Neural cell (in vitro differentiated cells): ENCODE data around the gene NUDT1.

Experiments
- CTCF ChIP-seq: fragments of 450-650 bp; IDR thresholded peaks from 2 replicates; pipeline ENCODE4 v1.5.1; 2014; ENCODE audit warnings: antibody characterized with exemption, mild to moderate bottlenecking, moderate library complexity; ENCODE audit not compliant: poor library complexity, severe bottlenecking
- EP300 ChIP-seq: fragments of 450-650 bp; conservative IDR thresholded peaks from 2 replicates; pipeline ENCODE4 v1.6.1; 2014; ENCODE audit warnings: antibody characterized with exemption, mild to moderate bottlenecking, moderate library complexity; ENCODE audit not compliant: poor library complexity, severe bottlenecking
- EZH2 ChIP-seq: fragments of 200-600, 300-800 bp; shearing (Covaris generic), sonication (generic); IDR thresholded peaks from 2 replicates; pipeline ENCODE4 v1.6.1; 2014; ENCODE audit warnings: antibody characterized with exemption, low read length, borderline replicate concordance, mild to moderate bottlenecking; ENCODE audit not compliant: insufficient read depth, poor library complexity, severe bottlenecking
- MXI1 ChIP-seq: fragments of 450-650 bp; conservative IDR thresholded peaks from 2 replicates; pipeline ENCODE4 v1.6.1; 2014; ENCODE audit warnings: antibody characterized with exemption, mild to moderate bottlenecking; ENCODE audit not compliant: poor library complexity, severe bottlenecking
- POLR2AphosphoS5 ChIP-seq: IDR thresholded peaks from 2 replicates; pipeline ENCODE4 v1.6.1; 2012
- RAD21 ChIP-seq: fragments of 450-650 bp; conservative IDR thresholded peaks from 2 replicates; pipeline ENCODE4 v1.6.1; 2014; ENCODE audit warnings: antibody characterized with exemption, mild to moderate bottlenecking, moderate library complexity
- SMC3 ChIP-seq: fragments of 450-650 bp; conservative IDR thresholded peaks from 2 replicates; pipeline ENCODE4 v1.6.1; 2014; ENCODE audit warnings: antibody characterized with exemption, mild to moderate bottlenecking, moderate library complexity; ENCODE audit not compliant: poor library complexity

DNA sequence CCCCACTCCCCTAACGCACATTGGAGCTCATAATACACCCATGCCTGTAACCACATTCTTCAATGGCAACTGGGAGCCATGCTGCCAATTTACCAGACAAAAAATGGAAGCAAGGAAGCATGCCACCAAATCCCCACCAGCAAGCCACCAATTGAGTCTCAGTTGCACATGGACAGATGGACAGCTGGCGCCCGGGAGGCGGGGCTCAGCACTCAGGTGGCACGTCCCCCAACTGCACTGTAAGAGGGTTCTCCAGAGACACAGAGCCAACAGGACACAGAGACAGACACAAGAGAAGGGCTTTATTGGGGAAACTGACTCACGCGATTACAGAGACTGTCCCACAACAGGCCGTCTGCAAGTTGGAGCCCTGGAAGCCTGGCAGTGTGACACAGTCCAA is 11.8 kb upstream of the NUDT1 start:
- TF ChIP-seq CTCF (no peak), MXI1 (no peak), SMC3 (no peak), POLR2AphosphoS5 (no peak), EP300 (no peak), RAD21 (no peak), EZH2 (no peak)
